GM12873 (cell line): ENCODE data around the gene CDC6.

ENCODE experiments used
- CTCF ChIP-seq: IDR thresholded peaks from 2 replicates; pipeline ENCODE4 v1.5.1; 2012; ENCODE audit warnings: low read depth, mild to moderate bottlenecking, moderate library complexity, low read length, control low read depth; ENCODE audit not compliant: insufficient read depth; ENCODE audit errors: missing control alignments

CDC6 gene

DNA sequence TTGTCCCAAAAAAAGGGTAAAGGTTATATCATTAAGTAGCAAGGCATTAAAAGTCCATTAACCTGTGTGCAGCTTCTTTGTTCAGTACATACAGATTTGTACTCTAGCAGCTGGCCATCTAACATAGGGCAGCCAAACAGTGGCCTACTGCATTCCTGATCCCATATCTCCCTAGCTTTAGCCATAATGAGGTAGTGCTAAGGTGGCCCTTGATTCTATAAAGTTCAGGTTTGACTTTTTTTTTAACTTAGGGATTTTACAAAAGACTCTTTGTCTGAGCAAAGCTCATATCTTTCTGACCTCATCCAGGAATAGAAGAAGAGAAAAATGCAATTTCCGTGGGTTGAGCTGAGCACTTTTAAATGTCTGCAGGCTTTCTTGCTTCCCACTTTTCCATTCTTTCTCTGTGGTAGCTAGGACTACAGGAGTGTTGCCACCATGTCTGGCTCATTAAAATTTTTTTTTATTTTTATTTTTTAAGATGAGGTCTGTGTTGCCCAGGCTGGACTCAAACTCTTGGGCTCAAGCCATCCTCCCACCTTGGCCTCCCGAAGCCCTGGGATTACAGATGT lies 19.5 kb upstream of the CDC6 start:
- TF ChIP-seq CTCF = no peak

- TF ChIP-seq CTCF = no peak
Observed at GRCh38 chr17:40278414-40278813, 9.3 kb upstream of the CDC6 start.

- no peak for TF ChIP-seq CTCF
Observed at GRCh38 chr17:40279402-40279801, 8.3 kb upstream of the CDC6 start.

- TF ChIP-seq CTCF = no peak
Observed at GRCh38 chr17:40281663-40282062, 6.0 kb upstream of the CDC6 start.

DNA sequence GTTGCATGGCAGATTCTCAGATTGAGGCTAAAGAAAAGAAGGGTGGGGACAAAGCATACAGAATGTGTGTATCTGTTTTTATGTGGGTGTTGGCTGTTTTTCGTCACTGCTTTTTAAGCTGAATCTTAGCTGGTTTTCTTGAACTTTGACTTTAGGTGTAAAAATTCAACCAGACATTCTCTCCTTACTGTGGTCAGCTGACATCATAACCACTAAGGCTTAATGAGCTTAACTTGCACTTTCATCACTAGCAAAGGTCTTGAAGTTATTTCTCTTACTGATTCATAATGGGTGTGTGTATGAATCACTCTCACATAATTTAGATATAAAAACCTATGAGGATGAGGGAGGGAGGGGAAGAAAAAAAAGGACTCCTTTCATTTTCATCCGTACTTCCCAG lies 4.0 kb upstream of the CDC6 start:
- TF ChIP-seq CTCF = no peak

- peak; percentile 2 for TF ChIP-seq CTCF
Observed at GRCh38 chr17:40284085-40284713, 3.5 kb upstream of the CDC6 start.

GRCh38 chr17:40286473-40286872 lies 1.2 kb upstream of the CDC6 start:
- no peak for TF ChIP-seq CTCF
